ENCODE data around the gene RPL12.

RPL12 gene

GRCh38 chr9:127450830-127451607 is at the start of gene RPL12, which contains the start of gene LRSAM1:
TSS of gene RPL12 (minus strand) at chr9:127451406. CDS start at chr9:127451317, 89 bp downstream.
TSS of gene LRSAM1 (plus strand) at chr9:127451510. CDS start at chr9:127454528, 3,018 bp downstream.
- peak within 1 kb of the TSS; percentile 97 for H3K4me3 Mint-ChIP-seq
- H3K27ac Mint-ChIP-seq = peak within 1 kb of the TSS; percentile 99
- H3K4me1 Mint-ChIP-seq (ENCODE audit: low read depth) = peaks cover 54% of the 10 kb centered on the region
- H3K27me3 Mint-ChIP-seq = no peaks in the 10 kb centered on the region
- H3K9me3 Mint-ChIP-seq = no peaks in the 10 kb centered on the region
- H3K36me3 Mint-ChIP-seq (ENCODE audit: low read depth) = peaks cover 63% of the 10 kb centered on the region

GRCh38 chr9:127500862-127501261 is 49.7 kb upstream of the RPL12 start:
- Mint-ChIP-seq H3K27me3 (no peaks in the 10 kb centered on the region), H3K9me3 (no peaks in the 10 kb centered on the region), H3K4me3 (no peak overlapping the region), H3K4me1 (ENCODE audit: low read depth) (no peaks in the 10 kb centered on the region), H3K36me3 (ENCODE audit: low read depth) (peaks cover 7% of the 10 kb centered on the region), H3K27ac (no peak overlapping the region)

GRCh38 chr9:127500399-127500798 is 49.2 kb upstream of the RPL12 start:
- Mint-ChIP-seq H3K36me3 (ENCODE audit: low read depth) (peaks cover 9% of the 10 kb centered on the region), H3K4me1 (ENCODE audit: low read depth) (no peaks in the 10 kb centered on the region), H3K4me3 (no peak overlapping the region), H3K9me3 (no peaks in the 10 kb centered on the region), H3K27me3 (no peaks in the 10 kb centered on the region), H3K27ac (no peak overlapping the region)

GRCh38 chr9:127498298-127498697 is 47.1 kb upstream of the RPL12 start:
- no peaks in the 10 kb centered on the region for H3K4me1 Mint-ChIP-seq (ENCODE audit: low read depth)
- no peaks in the 10 kb centered on the region for H3K9me3 Mint-ChIP-seq
- no peak overlapping the region for H3K27ac Mint-ChIP-seq
- no peak overlapping the region for H3K4me3 Mint-ChIP-seq
- peaks cover 12% of the 10 kb centered on the region for H3K36me3 Mint-ChIP-seq (ENCODE audit: low read depth)
- H3K27me3 Mint-ChIP-seq = no peaks in the 10 kb centered on the region

- no peaks in the 10 kb centered on the region for H3K9me3 Mint-ChIP-seq
- no peak overlapping the region for H3K4me3 Mint-ChIP-seq
- H3K27ac Mint-ChIP-seq = no peak overlapping the region
- no peaks in the 10 kb centered on the region for H3K4me1 Mint-ChIP-seq (ENCODE audit: low read depth)
- H3K27me3 Mint-ChIP-seq = no peaks in the 10 kb centered on the region
- peaks cover 17% of the 10 kb centered on the region for H3K36me3 Mint-ChIP-seq (ENCODE audit: low read depth)
Observed at GRCh38 chr9:127497656-127498290, 46.6 kb upstream of the RPL12 start.

- Mint-ChIP-seq H3K36me3 (ENCODE audit: low read depth) (peaks cover 21% of the 10 kb centered on the region), H3K9me3 (no peaks in the 10 kb centered on the region), H3K4me3 (no peak overlapping the region), H3K27me3 (no peaks in the 10 kb centered on the region), H3K4me1 (ENCODE audit: low read depth) (no peaks in the 10 kb centered on the region), H3K27ac (no peak overlapping the region)
Observed at GRCh38 chr9:127496974-127497373, 45.8 kb upstream of the RPL12 start.

GRCh38 chr9:127495884-127496555 is 44.8 kb upstream of the RPL12 start:
- no peaks in the 10 kb centered on the region for H3K9me3 Mint-ChIP-seq
- H3K4me3 Mint-ChIP-seq = no peak overlapping the region
- H3K4me1 Mint-ChIP-seq (ENCODE audit: low read depth) = no peaks in the 10 kb centered on the region
- no peak overlapping the region for H3K27ac Mint-ChIP-seq
- H3K27me3 Mint-ChIP-seq = no peaks in the 10 kb centered on the region
- peaks cover 21% of the 10 kb centered on the region for H3K36me3 Mint-ChIP-seq (ENCODE audit: low read depth)

- no peaks in the 10 kb centered on the region for H3K9me3 Mint-ChIP-seq
- H3K36me3 Mint-ChIP-seq (ENCODE audit: low read depth) = peaks cover 26% of the 10 kb centered on the region
- no peaks in the 10 kb centered on the region for H3K4me1 Mint-ChIP-seq (ENCODE audit: low read depth)
- H3K27me3 Mint-ChIP-seq = no peaks in the 10 kb centered on the region
- no peak overlapping the region for H3K27ac Mint-ChIP-seq
- no peak overlapping the region for H3K4me3 Mint-ChIP-seq
Observed at GRCh38 chr9:127494304-127494702, 43.1 kb upstream of the RPL12 start.

GRCh38 chr9:127493592-127494303 is 42.5 kb upstream of the RPL12 start:
- no peaks in the 10 kb centered on the region for H3K4me1 Mint-ChIP-seq (ENCODE audit: low read depth)
- H3K36me3 Mint-ChIP-seq (ENCODE audit: low read depth) = peaks cover 26% of the 10 kb centered on the region
- H3K9me3 Mint-ChIP-seq = no peaks in the 10 kb centered on the region
- no peaks in the 10 kb centered on the region for H3K27me3 Mint-ChIP-seq
- H3K4me3 Mint-ChIP-seq = no peak overlapping the region
- H3K27ac Mint-ChIP-seq = no peak overlapping the region

- no peaks in the 10 kb centered on the region for H3K4me1 Mint-ChIP-seq (ENCODE audit: low read depth)
- H3K4me3 Mint-ChIP-seq = no peak overlapping the region
- no peaks in the 10 kb centered on the region for H3K9me3 Mint-ChIP-seq
- H3K36me3 Mint-ChIP-seq (ENCODE audit: low read depth) = peaks cover 26% of the 10 kb centered on the region
- no peaks in the 10 kb centered on the region for H3K27me3 Mint-ChIP-seq
- no peak overlapping the region for H3K27ac Mint-ChIP-seq
Observed at GRCh38 chr9:127492616-127493015, 41.4 kb upstream of the RPL12 start.

- Mint-ChIP-seq H3K27ac (no peak overlapping the region), H3K9me3 (no peaks in the 10 kb centered on the region), H3K4me1 (ENCODE audit: low read depth) (no peaks in the 10 kb centered on the region)
Observed at GRCh38 chr9:127491516-127491915, 40.3 kb upstream of the RPL12 start.

GRCh38 chr9:127490535-127491230 is 39.5 kb upstream of the RPL12 start:
- Mint-ChIP-seq H3K9me3 (no peaks in the 10 kb centered on the region), H3K4me3 (no peak overlapping the region), H3K27ac (no peak overlapping the region), H3K36me3 (ENCODE audit: low read depth) (peaks cover 21% of the 10 kb centered on the region), H3K4me1 (ENCODE audit: low read depth) (no peaks in the 10 kb centered on the region), H3K27me3 (no peaks in the 10 kb centered on the region)

More at GRCh38 chr9:127491516-127491915, 40.3 kb upstream of the RPL12 start:
- Mint-ChIP-seq H3K36me3 (ENCODE audit: low read depth) (peaks cover 24% of the 10 kb centered on the region), H3K4me3 (no peak overlapping the region), H3K27me3 (no peaks in the 10 kb centered on the region)

- Mint-ChIP-seq H3K9me3 (no peaks in the 10 kb centered on the region), H3K4me1 (ENCODE audit: low read depth) (no peaks in the 10 kb centered on the region), H3K4me3 (no peak overlapping the region), H3K36me3 (ENCODE audit: low read depth) (peaks cover 23% of the 10 kb centered on the region), H3K27me3 (no peaks in the 10 kb centered on the region), H3K27ac (no peak overlapping the region)
Observed at GRCh38 chr9:127489471-127490115, 38.4 kb upstream of the RPL12 start.

- H3K27me3 Mint-ChIP-seq = no peaks in the 10 kb centered on the region
- no peaks in the 10 kb centered on the region for H3K9me3 Mint-ChIP-seq
- peaks cover 28% of the 10 kb centered on the region for H3K36me3 Mint-ChIP-seq (ENCODE audit: low read depth)
- H3K4me3 Mint-ChIP-seq = no peak overlapping the region
- H3K27ac Mint-ChIP-seq = no peak overlapping the region
- H3K4me1 Mint-ChIP-seq (ENCODE audit: low read depth) = no peaks in the 10 kb centered on the region
Observed at GRCh38 chr9:127488946-127489345, 37.7 kb upstream of the RPL12 start.
